Thoracic aorta (tissue), 2 donors: ENCODE measurements around the gene PPP1CB. TPM values are rescaled to one million over a fixed set of nuclear protein-coding genes. Genes with fewer than 3 reads are reported as not detected.

Experiments
- ATAC-seq: fragments of 150-250 bp; one replicate; pipeline ENCODE4 v1.8.0; 2017; ENCODE audit warnings: low read depth; ENCODE audit not compliant: insufficient number of reproducible peaks, low FRiP score
- DNase-seq: peaks from one replicate; pipeline ENCODE4 v3.0.0-alpha.2; 2020; ENCODE audit warnings: low spot score
- H3K27ac ChIP-seq, 2 donors: fragments of 200-600 bp; sonication (generic); 1 replicate in 1 of 2; 2 replicates in 1 of 2; pipeline ENCODE4 v1.5.1; 2016; ENCODE audit warnings: mild to moderate bottlenecking in 2 of 2, moderate library complexity in 2 of 2
- H3K27me3 ChIP-seq: fragments of 200-600 bp; sonication (generic); replicated peaks from 2 replicates; pipeline ENCODE4 v1.6.0; 2016; ENCODE audit warnings: mild to moderate bottlenecking; ENCODE audit not compliant: insufficient read depth
- H3K36me3 ChIP-seq: fragments of 200-600 bp; sonication (generic); one replicate; pipeline ENCODE4 v1.5.1; 2016
- H3K4me1 ChIP-seq, 2 donors: fragments of 200-600 bp; sonication (generic); 1 replicate in 1 of 2; 2 replicates in 1 of 2; pipeline versions ENCODE4 v1.5.1 to v1.6.0; 2016; ENCODE audit warnings: low read depth in 2 of 2, mild to moderate bottlenecking in 1 of 2; ENCODE audit not compliant: control insufficient read depth in 1 of 2
- H3K4me3 ChIP-seq: fragments of 200-600 bp; sonication (generic); 2 replicates; pipeline ENCODE4 v1.5.1; 2016; ENCODE audit warnings: mild to moderate bottlenecking
- H3K9me3 ChIP-seq: fragments of 200-600 bp; sonication (generic); 2 replicates; pipeline ENCODE4 v1.5.1; 2016
- total RNA-seq, 2 donors: library from RNA; depleted of rRNA; stranded (reverse); fragments of >200 nt; gene quantifications; one replicate each; pipeline versions ENCODE4 v1.1.0 to v1.2.3, GENCODE V29; 2016
- TF ChIP-seq, protein P1 (sequence below): fragments of 200-600 bp; sonication (generic); IDR thresholded peaks from one replicate; pipeline ENCODE4 v1.5.1; 2019; ENCODE audit warnings: antibody characterized with exemption

The PPP1CB gene
- total RNA-seq, 2 donors from 2014 or later, result 326 to 585 TPM

DNA sequence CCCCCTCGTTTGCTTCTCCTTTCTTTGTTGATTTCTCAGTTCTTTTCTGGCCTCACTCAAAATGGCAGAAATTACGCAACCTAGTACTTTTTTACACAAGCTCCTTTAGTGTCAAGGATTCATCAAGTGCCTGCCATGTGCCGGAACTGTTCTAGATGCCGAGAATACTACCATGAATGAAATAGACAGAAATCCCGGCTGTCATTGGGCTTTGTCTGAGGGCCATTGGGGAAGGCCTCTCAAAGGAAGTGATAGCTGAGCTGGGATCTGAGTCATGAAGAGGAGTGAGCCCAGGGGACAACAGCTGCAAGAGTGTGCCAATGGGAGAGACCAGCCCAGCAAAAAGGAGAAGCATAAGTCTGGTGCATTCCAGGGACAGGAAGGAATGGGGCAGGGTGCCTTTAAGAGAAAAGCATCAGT is 34.3 kb upstream of the PPP1CB start:
- no peaks in the 10 kb centered on the region for H3K36me3 ChIP-seq
- H3K27ac ChIP-seq, result peak overlapping the region; percentile 51 to 76
- DNase-seq, result peak; percentile 47
- peaks cover 9 to 47% of the 10 kb centered on the region in 2 donors for H3K4me1 ChIP-seq
- no peaks in the 10 kb centered on the region for H3K9me3 ChIP-seq
- H3K4me3 ChIP-seq, result no peak overlapping the region
- ATAC-seq, result peak; percentile 65
- no peaks in the 10 kb centered on the region for H3K27me3 ChIP-seq
- TF ChIP-seq, protein P1, sequence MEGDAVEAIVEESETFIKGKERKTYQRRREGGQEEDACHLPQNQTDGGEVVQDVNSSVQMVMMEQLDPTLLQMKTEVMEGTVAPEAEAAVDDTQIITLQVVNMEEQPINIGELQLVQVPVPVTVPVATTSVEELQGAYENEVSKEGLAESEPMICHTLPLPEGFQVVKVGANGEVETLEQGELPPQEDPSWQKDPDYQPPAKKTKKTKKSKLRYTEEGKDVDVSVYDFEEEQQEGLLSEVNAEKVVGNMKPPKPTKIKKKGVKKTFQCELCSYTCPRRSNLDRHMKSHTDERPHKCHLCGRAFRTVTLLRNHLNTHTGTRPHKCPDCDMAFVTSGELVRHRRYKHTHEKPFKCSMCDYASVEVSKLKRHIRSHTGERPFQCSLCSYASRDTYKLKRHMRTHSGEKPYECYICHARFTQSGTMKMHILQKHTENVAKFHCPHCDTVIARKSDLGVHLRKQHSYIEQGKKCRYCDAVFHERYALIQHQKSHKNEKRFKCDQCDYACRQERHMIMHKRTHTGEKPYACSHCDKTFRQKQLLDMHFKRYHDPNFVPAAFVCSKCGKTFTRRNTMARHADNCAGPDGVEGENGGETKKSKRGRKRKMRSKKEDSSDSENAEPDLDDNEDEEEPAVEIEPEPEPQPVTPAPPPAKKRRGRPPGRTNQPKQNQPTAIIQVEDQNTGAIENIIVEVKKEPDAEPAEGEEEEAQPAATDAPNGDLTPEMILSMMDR, result no peak

DNA sequence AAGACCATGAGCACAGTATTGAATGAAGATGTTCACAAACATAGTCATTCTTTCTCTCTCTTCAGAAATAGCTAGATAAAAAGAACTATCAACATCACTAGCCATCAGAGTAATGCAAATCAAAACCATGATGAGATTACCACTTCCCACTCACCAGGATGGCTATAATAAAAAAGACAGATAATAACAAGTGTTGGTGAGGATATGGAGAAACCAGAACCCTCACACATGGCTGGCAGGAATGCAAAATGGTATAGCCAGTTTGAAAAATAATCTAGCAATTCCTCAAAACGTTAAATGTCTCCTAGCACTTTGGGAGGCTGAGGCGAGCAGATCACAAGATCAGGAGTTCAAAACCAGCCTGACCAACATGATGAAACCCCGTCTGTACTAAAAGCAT is 31.3 kb upstream of the PPP1CB start:
- ATAC-seq, result no peak
- peaks cover 9 to 60% of the 10 kb centered on the region in 2 donors for H3K4me1 ChIP-seq
- no peaks in the 10 kb centered on the region for H3K9me3 ChIP-seq
- DNase-seq, result no peak
- TF ChIP-seq, protein P1, result no peak
- no peak overlapping the region for H3K27ac ChIP-seq
- peaks cover 3% of the 10 kb centered on the region for H3K36me3 ChIP-seq
- no peaks in the 10 kb centered on the region for H3K27me3 ChIP-seq
- H3K4me3 ChIP-seq, result no peak overlapping the region

DNA sequence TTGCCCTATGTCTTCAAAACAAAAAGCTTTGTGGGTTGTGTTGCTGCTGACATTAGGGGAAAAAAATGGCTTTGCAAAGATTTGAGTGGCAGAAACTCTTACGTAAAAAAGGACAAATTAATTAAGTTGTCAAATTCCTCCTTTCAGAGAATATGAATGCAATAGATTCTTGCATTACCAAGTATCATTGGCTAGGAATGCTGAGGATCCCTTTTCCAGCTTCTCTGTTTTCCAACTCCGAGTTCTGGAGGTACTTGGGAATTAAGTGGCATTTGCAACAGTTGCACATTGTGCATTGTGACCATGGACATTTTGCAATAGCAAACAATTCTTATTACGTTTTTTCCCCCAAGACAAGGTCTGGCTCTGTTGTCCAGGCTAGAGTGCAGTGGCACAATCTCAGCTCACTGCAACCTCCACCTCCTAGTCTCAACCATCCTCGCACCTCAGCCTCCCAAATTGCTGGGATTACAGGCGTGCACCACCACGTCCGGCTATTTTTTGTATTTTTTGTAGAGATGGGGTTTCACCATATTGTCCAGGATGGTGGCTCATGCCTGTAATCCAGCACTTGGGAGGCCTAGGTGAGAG is 29.9 kb upstream of the PPP1CB start:
- Histone ChIP-seq H3K36me3 (peaks cover 3% of the 10 kb centered on the region), H3K27me3 (no peaks in the 10 kb centered on the region), H3K9me3 (no peaks in the 10 kb centered on the region), H3K27ac (no peak overlapping the region), H3K4me3 (no peak overlapping the region), H3K4me1 (peaks cover 7 to 59% of the 10 kb centered on the region in 2 donors)
- TF ChIP-seq, protein P1, result no peak
- ATAC-seq (no peak), DNase-seq (no peak)

DNA sequence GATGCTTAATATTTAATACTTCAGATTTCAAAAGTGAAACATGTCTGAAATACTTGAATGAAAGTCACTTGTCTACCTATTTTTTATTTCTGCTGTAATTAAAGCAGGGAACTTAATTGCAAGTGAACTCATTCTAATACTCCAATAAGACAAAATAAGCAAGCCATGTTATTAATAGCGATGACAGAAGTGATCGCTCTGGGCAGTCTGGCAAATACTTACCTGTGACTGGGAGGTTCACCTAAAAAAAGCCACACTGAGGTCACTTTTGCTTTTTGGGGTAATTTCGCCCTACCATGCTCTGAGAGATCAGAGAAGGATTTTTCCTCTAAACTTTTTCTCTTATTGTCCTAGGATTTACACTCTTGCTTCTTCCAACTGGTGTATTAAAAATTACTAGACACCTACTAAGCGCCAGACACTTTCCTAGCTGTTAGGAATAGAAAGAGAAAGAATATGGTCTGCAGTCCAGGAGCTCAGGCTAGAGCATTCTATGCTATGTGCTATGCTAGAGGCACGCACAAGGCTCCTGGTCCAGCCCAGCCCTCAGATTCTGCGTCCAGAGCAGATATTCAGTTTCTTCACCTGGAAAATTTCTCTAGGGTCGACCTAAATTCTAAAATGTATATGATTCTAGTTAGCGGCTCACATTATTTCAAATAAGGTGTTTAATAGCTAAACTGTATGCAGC is 26.5 kb upstream of the PPP1CB start:
- DNase-seq (no peak), ATAC-seq (no peak)
- Histone ChIP-seq H3K36me3 (peaks cover 8% of the 10 kb centered on the region), H3K4me3 (no peak overlapping the region), H3K27ac (peak overlapping the region in 1 of 2 donors; percentile 16), H3K4me1 (peaks cover 4 to 58% of the 10 kb centered on the region in 2 donors), H3K9me3 (no peaks in the 10 kb centered on the region), H3K27me3 (no peaks in the 10 kb centered on the region)
- TF ChIP-seq, protein P1, result no peak

DNA sequence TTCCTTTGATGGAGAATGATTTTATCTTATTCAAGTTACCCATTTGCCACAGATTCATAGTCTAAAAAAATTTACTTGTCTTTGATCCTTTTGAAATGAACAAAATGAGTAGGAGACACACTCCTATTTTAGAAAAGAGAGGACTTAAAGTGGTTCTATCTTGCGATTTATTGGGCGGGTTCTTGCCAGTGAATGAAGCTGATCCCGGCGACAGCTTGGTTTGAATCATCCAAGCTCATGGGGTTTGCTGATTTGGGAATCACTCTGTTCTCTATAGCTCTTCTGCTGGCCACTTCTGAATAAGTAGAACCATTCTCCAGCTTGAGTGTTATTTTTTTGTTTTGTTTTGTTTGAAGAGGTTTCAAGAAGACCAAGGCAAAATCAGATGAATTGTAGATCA is 25.5 kb upstream of the PPP1CB start:
- Histone ChIP-seq H3K27ac (peak overlapping the region in 1 of 2 donors; percentile 16), H3K4me3 (no peak overlapping the region), H3K36me3 (peaks cover 8% of the 10 kb centered on the region), H3K27me3 (no peaks in the 10 kb centered on the region), H3K4me1 (peaks cover 4 to 68% of the 10 kb centered on the region in 2 donors), H3K9me3 (no peaks in the 10 kb centered on the region)
- no peak for ATAC-seq
- TF ChIP-seq, protein P1, result no peak
- DNase-seq, result no peak
